Measurements from ENCODE around the gene LARP4.

DNA sequence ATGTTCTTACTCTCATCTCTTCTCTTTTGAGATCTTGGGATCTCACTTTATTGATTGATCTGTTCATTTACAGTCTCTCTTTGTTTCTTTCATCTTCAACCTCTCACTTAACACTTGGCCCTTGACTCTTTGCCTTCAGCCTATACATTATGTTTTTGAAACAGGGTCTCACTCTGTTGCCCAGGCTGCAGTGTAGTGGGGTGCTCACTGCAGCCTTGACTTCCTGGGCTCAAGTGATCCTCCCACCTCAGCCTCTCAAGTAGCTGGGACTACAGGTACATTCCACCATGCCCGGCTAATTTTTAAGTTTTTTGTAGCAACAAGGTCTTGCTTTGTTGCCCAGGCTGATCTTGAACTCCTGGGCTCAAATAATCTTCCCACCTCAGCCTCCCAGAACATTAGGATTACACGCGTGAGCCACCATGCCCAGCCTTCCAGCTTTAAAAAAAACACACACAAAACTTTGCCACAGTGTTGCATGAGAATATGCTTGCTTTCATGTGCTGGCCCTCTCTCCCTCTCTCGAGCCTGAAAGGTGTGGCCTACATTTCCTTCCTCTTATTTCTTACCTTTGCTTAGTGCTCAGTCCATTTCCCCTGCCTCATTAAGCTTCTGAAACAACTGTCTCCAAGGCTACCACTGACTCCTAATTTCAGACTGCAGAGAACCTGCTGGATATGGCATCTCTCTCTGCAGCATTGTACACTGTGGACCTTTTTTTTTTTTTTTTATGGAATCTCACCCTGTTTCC is 114.0 kb downstream of the LARP4 start:
- TF ChIP-seq, protein P1, sequence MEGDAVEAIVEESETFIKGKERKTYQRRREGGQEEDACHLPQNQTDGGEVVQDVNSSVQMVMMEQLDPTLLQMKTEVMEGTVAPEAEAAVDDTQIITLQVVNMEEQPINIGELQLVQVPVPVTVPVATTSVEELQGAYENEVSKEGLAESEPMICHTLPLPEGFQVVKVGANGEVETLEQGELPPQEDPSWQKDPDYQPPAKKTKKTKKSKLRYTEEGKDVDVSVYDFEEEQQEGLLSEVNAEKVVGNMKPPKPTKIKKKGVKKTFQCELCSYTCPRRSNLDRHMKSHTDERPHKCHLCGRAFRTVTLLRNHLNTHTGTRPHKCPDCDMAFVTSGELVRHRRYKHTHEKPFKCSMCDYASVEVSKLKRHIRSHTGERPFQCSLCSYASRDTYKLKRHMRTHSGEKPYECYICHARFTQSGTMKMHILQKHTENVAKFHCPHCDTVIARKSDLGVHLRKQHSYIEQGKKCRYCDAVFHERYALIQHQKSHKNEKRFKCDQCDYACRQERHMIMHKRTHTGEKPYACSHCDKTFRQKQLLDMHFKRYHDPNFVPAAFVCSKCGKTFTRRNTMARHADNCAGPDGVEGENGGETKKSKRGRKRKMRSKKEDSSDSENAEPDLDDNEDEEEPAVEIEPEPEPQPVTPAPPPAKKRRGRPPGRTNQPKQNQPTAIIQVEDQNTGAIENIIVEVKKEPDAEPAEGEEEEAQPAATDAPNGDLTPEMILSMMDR (IDR thresholded peaks at IDR 0.05; ENCODE audit: low read depth, low read length, poor library complexity, severe bottlenecking), result no peak
- TF ChIP-seq EZH2phosphoT487 (IDR thresholded peaks at IDR 0.05; ENCODE audit: borderline replicate concordance, low read length), result no peak

All from DOHH2 (cell line).